Measurements from ENCODE around the gene BRD3. TPM values are rescaled to one million over a fixed set of nuclear protein-coding genes. Genes with fewer than 3 reads are reported as not detected.

BRD3 gene
- total RNA-seq, 1 experiment from 2014 or later, result 108 TPM

DNA sequence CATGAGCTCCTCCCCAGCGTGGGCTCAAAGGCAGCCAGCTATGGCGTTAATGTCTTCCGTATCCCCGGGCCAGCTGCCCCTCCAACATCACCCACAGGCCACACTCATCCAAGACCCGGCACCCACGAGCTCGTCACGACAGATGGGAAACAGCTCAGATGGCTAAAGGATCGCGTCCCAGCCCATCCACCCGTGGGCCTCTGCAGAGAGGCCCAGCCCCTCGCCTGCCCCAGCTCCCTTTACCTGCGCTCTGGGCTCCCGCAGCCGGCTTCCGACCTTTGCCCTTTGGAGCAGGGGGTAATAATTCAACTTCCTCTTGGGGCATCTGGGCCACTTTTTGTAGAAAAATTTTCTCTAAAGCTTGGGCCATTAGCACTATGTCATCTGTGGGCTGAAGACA is 16.5 kb downstream of the BRD3 start:
- DNase-seq (ENCODE audit: low spot score), result no peak
- no peaks in the 10 kb centered on the region for H3K27me3 Mint-ChIP-seq (ENCODE audit: low read depth)
- CTCF ChIA-PET, result no interaction called here
- no peaks in the 10 kb centered on the region for H3K9me3 Mint-ChIP-seq
- no peaks in the 10 kb centered on the region for H3K4me1 Mint-ChIP-seq
- no peak overlapping the region for H3K4me3 Mint-ChIP-seq
- no peak for TF ChIP-seq ZNF219 (CRISPR knock-in tag; IDR thresholded peaks at IDR 0.05; ENCODE audit: borderline replicate concordance)
- TF ChIP-seq TEAD4 (CRISPR knock-in tag; IDR thresholded peaks at IDR 0.05), result no peak
- TF ChIP-seq NFATC4 (CRISPR knock-in tag; IDR thresholded peaks at IDR 0.05), result no peak
- TF ChIP-seq ZNF671 (CRISPR knock-in tag; IDR thresholded peaks at IDR 0.05), result no peak
- TF ChIP-seq, protein P1, sequence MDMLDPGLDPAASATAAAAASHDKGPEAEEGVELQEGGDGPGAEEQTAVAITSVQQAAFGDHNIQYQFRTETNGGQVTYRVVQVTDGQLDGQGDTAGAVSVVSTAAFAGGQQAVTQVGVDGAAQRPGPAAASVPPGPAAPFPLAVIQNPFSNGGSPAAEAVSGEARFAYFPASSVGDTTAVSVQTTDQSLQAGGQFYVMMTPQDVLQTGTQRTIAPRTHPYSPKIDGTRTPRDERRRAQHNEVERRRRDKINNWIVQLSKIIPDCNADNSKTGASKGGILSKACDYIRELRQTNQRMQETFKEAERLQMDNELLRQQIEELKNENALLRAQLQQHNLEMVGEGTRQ (CRISPR knock-in tag; IDR thresholded peaks at IDR 0.05), result no peak
- no peak for TF ChIP-seq GRHL2 (CRISPR knock-in tag; IDR thresholded peaks at IDR 0.05; ENCODE audit: insufficient replicate concordance, severe bottlenecking)
- TF ChIP-seq, protein P2, sequence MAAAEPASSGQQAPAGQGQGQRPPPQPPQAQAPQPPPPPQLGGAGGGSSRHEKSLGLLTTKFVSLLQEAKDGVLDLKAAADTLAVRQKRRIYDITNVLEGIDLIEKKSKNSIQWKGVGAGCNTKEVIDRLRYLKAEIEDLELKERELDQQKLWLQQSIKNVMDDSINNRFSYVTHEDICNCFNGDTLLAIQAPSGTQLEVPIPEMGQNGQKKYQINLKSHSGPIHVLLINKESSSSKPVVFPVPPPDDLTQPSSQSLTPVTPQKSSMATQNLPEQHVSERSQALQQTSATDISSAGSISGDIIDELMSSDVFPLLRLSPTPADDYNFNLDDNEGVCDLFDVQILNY (CRISPR knock-in tag; IDR thresholded peaks at IDR 0.05), result no peak
- no peak for TF ChIP-seq ZMAT4 (CRISPR knock-in tag; IDR thresholded peaks at IDR 0.05)
- TF ChIP-seq TEAD1 (CRISPR knock-in tag; IDR thresholded peaks at IDR 0.05), result no peak
- no peak for TF ChIP-seq SOX15 (CRISPR knock-in tag; IDR thresholded peaks at IDR 0.05)
- no peak for TF ChIP-seq FOXK1 (CRISPR knock-in tag; IDR thresholded peaks at IDR 0.05)
- no peak for TF ChIP-seq ZNF263 (CRISPR knock-in tag; IDR thresholded peaks at IDR 0.05; ENCODE audit: low read depth)
- H3K36me3 Mint-ChIP-seq, result peaks cover 35% of the 10 kb centered on the region
- H3K27ac Mint-ChIP-seq, result no peak overlapping the region
- no peak for ATAC-seq
- POLR2A ChIA-PET, result interaction anchor here (1.0 kb wide), 1 partner anchor 26 kb away, joined by 3 read pairs; the partner anchor contains the start of gene BRD3OS

DNA sequence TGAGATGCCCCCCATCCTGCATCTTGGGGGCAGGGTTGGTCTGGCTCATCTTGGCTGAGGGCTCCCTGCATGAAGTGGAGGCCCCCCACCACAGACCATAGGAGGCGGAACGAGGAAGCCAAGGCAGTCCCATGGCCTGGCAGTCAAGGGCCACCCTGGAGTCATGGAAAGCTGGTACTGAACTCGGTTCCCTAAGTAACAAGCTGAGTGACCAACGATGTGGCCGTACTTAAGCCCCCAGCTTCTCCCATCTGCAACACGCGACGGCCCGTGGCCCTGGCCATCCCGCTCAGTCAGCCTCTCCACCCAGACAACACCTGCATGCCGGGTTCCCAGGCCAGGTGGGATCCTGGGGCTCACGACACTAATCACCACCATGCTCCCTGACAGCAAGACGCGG is 17.1 kb downstream of the BRD3 start:
- ATAC-seq (no peak), DNase-seq (ENCODE audit: low spot score) (no peak)
- ChIA-PET CTCF (no interaction called here), POLR2A (interaction anchor here (1.0 kb wide), 1 partner anchor 26 kb away, joined by 3 read pairs; the partner anchor contains the start of gene BRD3OS)
- H3K4me1 Mint-ChIP-seq, result no peaks in the 10 kb centered on the region
- H3K27ac Mint-ChIP-seq, result no peak overlapping the region
- no peaks in the 10 kb centered on the region for H3K27me3 Mint-ChIP-seq (ENCODE audit: low read depth)
- H3K4me3 Mint-ChIP-seq, result no peak overlapping the region
- H3K36me3 Mint-ChIP-seq, result peaks cover 37% of the 10 kb centered on the region
- no peaks in the 10 kb centered on the region for H3K9me3 Mint-ChIP-seq
- TF ChIP-seq KAT7 (CRISPR knock-in tag; IDR thresholded peaks at IDR 0.05; ENCODE audit: borderline replicate concordance) (no peak), ATF2 (CRISPR knock-in tag; IDR thresholded peaks at IDR 0.05; ENCODE audit: borderline replicate concordance, low read depth) (no peak), FOXP4 (CRISPR knock-in tag; IDR thresholded peaks at IDR 0.05) (no peak), ZMAT4 (CRISPR knock-in tag; IDR thresholded peaks at IDR 0.05) (no peak), NR1H2 (CRISPR knock-in tag; IDR thresholded peaks at IDR 0.05) (no peak), JAZF1 (CRISPR knock-in tag; IDR thresholded peaks at IDR 0.05) (no peak), GTF2I (CRISPR knock-in tag; conservative IDR thresholded peaks at IDR 0.05) (no peak), SMAD3 (CRISPR knock-in tag; IDR thresholded peaks at IDR 0.05; ENCODE audit: borderline replicate concordance) (no peak), NR3C1 (CRISPR knock-in tag; conservative IDR thresholded peaks at IDR 0.05; ENCODE audit: low read depth) (no peak), JUN (CRISPR knock-in tag; IDR thresholded peaks at IDR 0.05) (no peak)
- TF ChIP-seq, protein P3, sequence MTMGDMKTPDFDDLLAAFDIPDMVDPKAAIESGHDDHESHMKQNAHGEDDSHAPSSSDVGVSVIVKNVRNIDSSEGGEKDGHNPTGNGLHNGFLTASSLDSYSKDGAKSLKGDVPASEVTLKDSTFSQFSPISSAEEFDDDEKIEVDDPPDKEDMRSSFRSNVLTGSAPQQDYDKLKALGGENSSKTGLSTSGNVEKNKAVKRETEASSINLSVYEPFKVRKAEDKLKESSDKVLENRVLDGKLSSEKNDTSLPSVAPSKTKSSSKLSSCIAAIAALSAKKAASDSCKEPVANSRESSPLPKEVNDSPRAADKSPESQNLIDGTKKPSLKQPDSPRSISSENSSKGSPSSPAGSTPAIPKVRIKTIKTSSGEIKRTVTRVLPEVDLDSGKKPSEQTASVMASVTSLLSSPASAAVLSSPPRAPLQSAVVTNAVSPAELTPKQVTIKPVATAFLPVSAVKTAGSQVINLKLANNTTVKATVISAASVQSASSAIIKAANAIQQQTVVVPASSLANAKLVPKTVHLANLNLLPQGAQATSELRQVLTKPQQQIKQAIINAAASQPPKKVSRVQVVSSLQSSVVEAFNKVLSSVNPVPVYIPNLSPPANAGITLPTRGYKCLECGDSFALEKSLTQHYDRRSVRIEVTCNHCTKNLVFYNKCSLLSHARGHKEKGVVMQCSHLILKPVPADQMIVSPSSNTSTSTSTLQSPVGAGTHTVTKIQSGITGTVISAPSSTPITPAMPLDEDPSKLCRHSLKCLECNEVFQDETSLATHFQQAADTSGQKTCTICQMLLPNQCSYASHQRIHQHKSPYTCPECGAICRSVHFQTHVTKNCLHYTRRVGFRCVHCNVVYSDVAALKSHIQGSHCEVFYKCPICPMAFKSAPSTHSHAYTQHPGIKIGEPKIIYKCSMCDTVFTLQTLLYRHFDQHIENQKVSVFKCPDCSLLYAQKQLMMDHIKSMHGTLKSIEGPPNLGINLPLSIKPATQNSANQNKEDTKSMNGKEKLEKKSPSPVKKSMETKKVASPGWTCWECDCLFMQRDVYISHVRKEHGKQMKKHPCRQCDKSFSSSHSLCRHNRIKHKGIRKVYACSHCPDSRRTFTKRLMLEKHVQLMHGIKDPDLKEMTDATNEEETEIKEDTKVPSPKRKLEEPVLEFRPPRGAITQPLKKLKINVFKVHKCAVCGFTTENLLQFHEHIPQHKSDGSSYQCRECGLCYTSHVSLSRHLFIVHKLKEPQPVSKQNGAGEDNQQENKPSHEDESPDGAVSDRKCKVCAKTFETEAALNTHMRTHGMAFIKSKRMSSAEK (CRISPR knock-in tag; IDR thresholded peaks at IDR 0.05; ENCODE audit: borderline replicate concordance), result no peak
- TF ChIP-seq, protein P1 (CRISPR knock-in tag; IDR thresholded peaks at IDR 0.05), result no peak
- TF ChIP-seq, protein P4, sequence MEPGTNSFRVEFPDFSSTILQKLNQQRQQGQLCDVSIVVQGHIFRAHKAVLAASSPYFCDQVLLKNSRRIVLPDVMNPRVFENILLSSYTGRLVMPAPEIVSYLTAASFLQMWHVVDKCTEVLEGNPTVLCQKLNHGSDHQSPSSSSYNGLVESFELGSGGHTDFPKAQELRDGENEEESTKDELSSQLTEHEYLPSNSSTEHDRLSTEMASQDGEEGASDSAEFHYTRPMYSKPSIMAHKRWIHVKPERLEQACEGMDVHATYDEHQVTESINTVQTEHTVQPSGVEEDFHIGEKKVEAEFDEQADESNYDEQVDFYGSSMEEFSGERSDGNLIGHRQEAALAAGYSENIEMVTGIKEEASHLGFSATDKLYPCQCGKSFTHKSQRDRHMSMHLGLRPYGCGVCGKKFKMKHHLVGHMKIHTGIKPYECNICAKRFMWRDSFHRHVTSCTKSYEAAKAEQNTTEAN (CRISPR knock-in tag; IDR thresholded peaks at IDR 0.05), result no peak
